ENCODE results near the gene SNAI3. TPM values are rescaled to one million over a fixed set of nuclear protein-coding genes. Genes with fewer than 3 reads are reported as not detected.
A peak's percentile ranks its signal among the peaks of the same experiment; 100 is the strongest.

SNAI3 gene
- total and polyA plus RNA-seq, 2 of the 8 experiments (the other 6 are each of a cell fraction or from before 2014, with no cell fraction given), result 8.5 to 13.3 TPM

DNA sequence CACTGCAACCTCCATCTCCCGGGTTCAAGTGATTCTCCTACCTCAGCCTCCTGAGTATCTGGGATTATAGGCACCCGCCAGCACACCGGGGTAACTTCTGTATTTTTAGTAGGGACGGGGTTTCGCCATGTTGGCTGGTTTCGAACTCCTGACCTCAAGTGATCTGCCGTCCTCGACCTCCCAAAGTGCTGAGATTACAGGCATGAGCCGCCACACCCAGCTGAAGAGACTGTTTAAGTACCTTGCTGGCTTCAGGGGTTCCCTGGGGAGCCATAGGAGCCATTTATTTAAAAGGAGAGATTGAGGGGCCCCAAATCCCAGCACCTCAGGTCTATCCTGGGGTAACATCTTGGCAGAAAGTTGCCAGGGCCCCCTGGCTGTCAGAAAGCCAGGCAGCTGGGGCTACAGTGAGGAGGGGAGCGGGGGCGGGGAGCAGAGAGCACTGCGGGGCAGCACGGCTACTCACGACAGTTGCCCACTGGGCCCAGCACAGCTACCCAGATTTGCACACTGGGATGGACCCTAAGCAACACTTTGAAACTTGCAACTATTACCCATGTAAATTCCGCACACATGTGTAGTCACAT, 1.6 kb downstream of the SNAI3 start:
- Histone ChIP-seq H3K27me3 (replicated peaks in 1 of 4; ENCODE audit: control insufficient read depth in 3 of 4, extremely low read depth in 1 of 4, insufficient read depth in 3 of 4, low read length in 3 of 4) (peaks cover 0 to 12% (median 9%) of the 10 kb centered on the region in 4 experiments; a peak in 3 of 7 replicates), H2BK120ac (replicated peaks; ENCODE audit: low read depth, low read length) (no peak overlapping the region), H3K4me2 (ENCODE audit: insufficient read depth in 1 of 2, low read depth in 2 of 2, low read length in 2 of 2) (peak overlapping the region; percentile 69 to 95)

More for the DNA sequence above, 1.6 kb downstream of the SNAI3 start:
- no peak overlapping the region for H3K4ac ChIP-seq (replicated peaks; ENCODE audit: insufficient read length, low read depth, low read length)
- H4K8ac ChIP-seq (ENCODE audit: extremely low read depth, insufficient read depth, low read length), result no peak overlapping the region; the same call in 1 of the 2 replicates
- no peak overlapping the region for H2AFZ ChIP-seq (ENCODE audit: low read length)
- H3K79me2 ChIP-seq (ENCODE audit: control insufficient read depth in 1 of 2, insufficient read depth in 2 of 2, low read length in 2 of 2), result no peaks in the 10 kb centered on the region
- peak overlapping the region; percentile 94; the same call in 1 of the 2 replicates for H2BK15ac ChIP-seq (ENCODE audit: low read length)
- no peak overlapping the region for H3K18ac ChIP-seq (ENCODE audit: extremely low read depth, low read length)
- no peak overlapping the region for H3K23ac ChIP-seq (ENCODE audit: insufficient read length)
- H3K9ac ChIP-seq (replicated peaks in 1 of 4; ENCODE audit: extremely low read depth in 1 of 4, low read depth in 3 of 4, low read length in 3 of 4), result no peak overlapping the region
- peaks cover 13% of the 10 kb centered on the region; the same call in 1 of the 2 replicates for H3K23me2 ChIP-seq (ENCODE audit: low read depth, low read length)
- H3K36me3 ChIP-seq (ENCODE audit: control insufficient read depth in 2 of 4, insufficient read depth in 4 of 4, low read length in 3 of 4), result no peaks in the 10 kb centered on the region
- TF ChIP-seq CHD2 (IDR thresholded peaks at IDR 0.05; ENCODE audit: low read length), result no peak
- peak; percentile 11 for TF ChIP-seq EZH2 (IDR thresholded peaks at IDR 0.05; ENCODE audit: low read depth, low read length, severe bottlenecking)
- TF ChIP-seq CHD1 (IDR thresholded peaks at IDR 0.05; ENCODE audit: low read depth, low read length), result no peak
- TF ChIP-seq HDAC6 (IDR thresholded peaks at IDR 0.05; ENCODE audit: low read depth, low read length), result no peak
- no peak overlapping the region for H4K91ac ChIP-seq (replicated peaks; ENCODE audit: insufficient read length, low read length)
- peaks cover 0 to 2% of the 10 kb centered on the region in 2 experiments for H4K20me1 ChIP-seq (replicated peaks in 1 of 2; ENCODE audit: control insufficient read depth in 1 of 2, insufficient read depth in 2 of 2, low read length in 2 of 2)
- H3K56ac ChIP-seq (replicated peaks; ENCODE audit: insufficient read length, low read depth, low read length), result no peak overlapping the region
- ChIA-PET POLR2A (ENCODE audit: partially characterized antibody) (interaction anchor here (1.0 to 1.8 kb wide), 5 partner anchors 9 to 40 kb away, joined by 3 to 5 read pairs (median 4); partner anchors contain the start of genes CTU2, MVD and RNF166), CTCF (ENCODE audit: partially characterized antibody) (interaction anchor here (0.8 to 5.7 kb wide), 16 partner anchors 9 to 206 kb away, joined by 3 to 87 read pairs (median 5); no protein-coding TSS in a partner anchor)
- no peak for FAIRE-seq
- no peak overlapping the region for H3K27ac ChIP-seq (ENCODE audit: low read depth, low read length)
- no peak for DNase-seq (ENCODE audit: low read depth in 1 of 2, low spot score in 2 of 2)
- no peak overlapping the region for H2BK5ac ChIP-seq (ENCODE audit: low read depth, low read length)
- WGBS, 2 experiments (ENCODE audit: extremely low coverage in 1 of 2, insufficient coverage in 1 of 2, insufficient read length in 1 of 2, insufficient replicate concordance in 2 of 2, low coverage in 1 of 2, low lambda C conversion rate in 2 of 2, missing lambda C conversion rate in 1 of 2), result 75% methylated on average over 15 of the region's 15 CpGs; no CpG with 5 or more reads in 1 of the 2 experiments
- peaks cover 0 to 8% (median 6%) of the 10 kb centered on the region in 4 experiments; a peak in 6 of 7 replicates for H3K4me1 ChIP-seq (replicated peaks in 1 of 4; ENCODE audit: control insufficient read depth in 3 of 4, insufficient read depth in 4 of 4, low read length in 3 of 4)
- no peak overlapping the region for H3K14ac ChIP-seq (ENCODE audit: insufficient read length)
- no peaks in the 10 kb centered on the region for H3K79me1 ChIP-seq (ENCODE audit: low read depth, low read length)
- H4K5ac ChIP-seq (ENCODE audit: insufficient read length, low read depth, low read length), result no peak overlapping the region
- no peaks in the 10 kb centered on the region for H3K9me3 ChIP-seq (ENCODE audit: insufficient read depth in 2 of 2, low read depth in 1 of 2, low read length in 1 of 2)
- H2BK12ac ChIP-seq (ENCODE audit: low read depth, low read length), result no peak overlapping the region
- H2BK20ac ChIP-seq (ENCODE audit: low read length), result no peak overlapping the region
- H3K4me3 ChIP-seq (ENCODE audit: extremely low read depth in 1 of 4, insufficient read depth in 2 of 4, low read depth in 3 of 4, low read length in 4 of 4), result peak overlapping the region in 3 of 4 experiments; percentile 61 to 77 (median 69); a peak in 5 of 8 replicates
- 0 out of 2 replicates have a peak overlapping the region, but pooled peaks have one; percentile 6 for H2AK5ac ChIP-seq (ENCODE audit: low read depth, low read length)

Data from H1 (cell line).